ENCODE results near the gene TAF5L.

DNA sequence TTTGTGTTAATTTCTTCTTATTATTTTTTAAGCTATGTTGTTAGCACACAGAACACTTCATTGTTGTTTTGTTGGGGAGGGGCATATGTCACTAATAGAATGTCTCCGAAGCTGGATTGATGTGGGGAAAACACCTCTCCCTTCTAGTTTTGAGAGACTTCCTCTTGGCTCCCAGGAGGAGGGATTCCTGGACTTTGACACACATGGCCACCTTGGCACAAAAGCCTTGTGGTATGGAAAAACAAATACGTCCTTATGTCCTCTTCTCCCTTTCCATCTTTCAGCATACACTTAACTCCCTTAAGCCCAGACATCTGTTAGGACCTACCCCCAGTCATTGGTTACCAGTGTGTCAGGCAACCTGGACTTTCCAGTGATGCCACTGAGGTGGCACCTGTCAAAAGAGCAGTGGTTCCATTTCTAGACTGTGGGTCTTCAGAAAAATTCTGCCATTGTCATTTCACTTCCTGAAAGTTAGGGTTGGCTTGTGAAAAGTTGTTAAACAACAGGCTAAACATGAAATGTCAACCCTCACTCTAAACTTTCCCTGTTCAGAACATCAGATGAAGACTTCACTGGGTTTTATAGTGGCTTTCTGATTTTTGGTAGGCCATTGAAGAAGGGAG, 54.9 kb downstream of the TAF5L start:
- TF ChIP-seq CTCF (IDR thresholded peaks at IDR 0.05 in 2 of 3, conservative IDR thresholded peaks at IDR 0.05 in 1 of 3; ENCODE audit: control insufficient read depth in 2 of 3, extremely low read depth in 1 of 3, insufficient read depth in 1 of 3, low read depth in 3 of 3, low read length in 3 of 3) (no peak), POLR2A (IDR thresholded peaks at IDR 0.05; ENCODE audit: low read depth, low read length) (no peak), BHLHE40 (IDR thresholded peaks at IDR 0.05; ENCODE audit: borderline replicate concordance in 1 of 2, low read depth in 2 of 2, low read length in 1 of 2) (no peak), MXI1 (IDR thresholded peaks at IDR 0.05; ENCODE audit: low read depth, low read length) (no peak), SUPT20H (IDR thresholded peaks at IDR 0.05; ENCODE audit: borderline replicate concordance, control insufficient read depth, low read depth, low read length) (no peak), MYC (IDR thresholded peaks at IDR 0.05; ENCODE audit: insufficient read depth, insufficient read length, insufficient replicate concordance, low read length, severe bottlenecking) (no peak), RAD21 (IDR thresholded peaks at IDR 0.05; ENCODE audit: insufficient read depth, low read depth, low read length) (no peak)

Measured in GM12878 (cell line).